ENCODE data around the gene COMT.

The COMT gene

GRCh38 chr22:19936513-19936912 lies 5.1 kb upstream of the COMT start:
- no peak for DNase-seq
- Histone ChIP-seq H3K27me3 (ENCODE audit: insufficient read depth, low read depth, severe bottlenecking) (no peaks in the 10 kb centered on the region), H3K9me3 (ENCODE audit: severe bottlenecking) (peaks cover 6% of the 10 kb centered on the region), H3K4me3 (ENCODE audit: low read depth, low read length) (no peak overlapping the region), H3K36me3 (no peaks in the 10 kb centered on the region), H3K27ac (no peak overlapping the region)
- TF ChIP-seq CTCF (IDR thresholded peaks at IDR 0.05; ENCODE audit: low read depth, low read length) = no peak

GRCh38 chr22:19937616-19938473 lies 3.7 kb upstream of the COMT start:
- no peak for DNase-seq
- Histone ChIP-seq H3K9me3 (ENCODE audit: severe bottlenecking) (peaks cover 6% of the 10 kb centered on the region), H3K36me3 (no peaks in the 10 kb centered on the region), H3K27ac (no peak overlapping the region), H3K4me3 (ENCODE audit: low read depth, low read length) (no peak overlapping the region), H3K27me3 (ENCODE audit: insufficient read depth, low read depth, severe bottlenecking) (no peaks in the 10 kb centered on the region)
- no peak for TF ChIP-seq CTCF (IDR thresholded peaks at IDR 0.05; ENCODE audit: low read depth, low read length)

- no peaks in the 10 kb centered on the region for H3K27me3 ChIP-seq (ENCODE audit: insufficient read depth, low read depth, severe bottlenecking)
- peaks cover 12% of the 10 kb centered on the region; the same call in 1 of the 2 replicates for H3K36me3 ChIP-seq
- H3K27ac ChIP-seq = peak overlapping the region; percentile 96
- no peak for TF ChIP-seq CTCF (IDR thresholded peaks at IDR 0.05; ENCODE audit: low read depth, low read length)
- DNase-seq = no peak
- peak overlapping the region; percentile 86 for H3K4me3 ChIP-seq (ENCODE audit: low read depth, low read length)
- no peaks in the 10 kb centered on the region for H3K9me3 ChIP-seq (ENCODE audit: severe bottlenecking)
Measured at GRCh38 chr22:19940536-19941364, 822 bp upstream of the COMT start.

GRCh38 chr22:19942157-19943081 lies 847 bp downstream of the COMT start:
- H3K4me3 ChIP-seq (ENCODE audit: low read depth, low read length) = peak overlapping the region; percentile 86
- DNase-seq = no peak

More at GRCh38 chr22:19942157-19943081, 847 bp downstream of the COMT start:
- no peak for TF ChIP-seq CTCF (IDR thresholded peaks at IDR 0.05; ENCODE audit: low read depth, low read length)
- Histone ChIP-seq H3K9me3 (ENCODE audit: severe bottlenecking) (no peaks in the 10 kb centered on the region), H3K36me3 (peaks cover 18% of the 10 kb centered on the region), H3K27me3 (ENCODE audit: insufficient read depth, low read depth, severe bottlenecking) (no peaks in the 10 kb centered on the region), H3K27ac (peak overlapping the region; percentile 96)
